Neural crest cell (in vitro differentiated cells): Measurements from ENCODE around the gene CHTF18. TPM values are rescaled to one million over a fixed set of nuclear protein-coding genes. Genes with fewer than 3 reads are reported as not detected.

Experiments
- DNase-seq: peaks from one replicate; pipeline ENCODE4 v3.0.0; 2021; ENCODE audit warnings: low read depth, mixed read lengths, low spot score
- H3K27ac Mint-ChIP-seq: one replicate; pipeline ENCODE4 v1.8.0; 2021; ENCODE audit warnings: mild to moderate bottlenecking, mixed read lengths; ENCODE audit not compliant: unreplicated experiment
- H3K27me3 Mint-ChIP-seq: 2 replicates; pipeline ENCODE4 v1.8.0; 2021; ENCODE audit warnings: low read depth, mild to moderate bottlenecking, mixed read lengths
- H3K36me3 Mint-ChIP-seq: 2 replicates; pipeline ENCODE4 v1.8.0; 2021; ENCODE audit warnings: low read depth, mild to moderate bottlenecking, mixed read lengths
- H3K4me1 Mint-ChIP-seq: 2 replicates; pipeline ENCODE4 v1.8.0; 2021; ENCODE audit warnings: mixed read lengths
- H3K4me3 Mint-ChIP-seq: one replicate; pipeline ENCODE4 v1.8.0; 2021; ENCODE audit warnings: mild to moderate bottlenecking, mixed read lengths
- H3K9me3 Mint-ChIP-seq: 2 replicates; pipeline ENCODE4 v1.8.0; 2021; ENCODE audit warnings: mixed read lengths
- CTCF ChIP-seq: fragments of 200-600 bp; sonication (generic); conservative IDR thresholded peaks from 2 replicates; pipeline ENCODE4 v1.5.0; 2021; ENCODE audit warnings: antibody characterized with exemption, mild to moderate bottlenecking
- total RNA-seq: library from RNA; stranded (reverse); gene quantifications from 2 replicates; pipeline ENCODE4 v1.2.1, GENCODE V29; 2021

The CHTF18 gene
- total RNA-seq, 1 donor from 2014 or later, result 169 TPM

GRCh38 chr16:766008-766819 lies 22.2 kb upstream of the CHTF18 start:
- no peaks in the 10 kb centered on the region for H3K36me3 Mint-ChIP-seq
- DNase-seq, result no peak
- no peaks in the 10 kb centered on the region for H3K27me3 Mint-ChIP-seq
- TF ChIP-seq CTCF, result no peak
- H3K4me1 Mint-ChIP-seq, result no peaks in the 10 kb centered on the region
- no peaks in the 10 kb centered on the region for H3K9me3 Mint-ChIP-seq
- H3K4me3 Mint-ChIP-seq, result no peak overlapping the region
- H3K27ac Mint-ChIP-seq, result peak overlapping the region; percentile 35

GRCh38 chr16:766820-767640 lies 21.4 kb upstream of the CHTF18 start:
- no peaks in the 10 kb centered on the region for H3K9me3 Mint-ChIP-seq
- no peak for DNase-seq
- no peak for TF ChIP-seq CTCF
- no peak overlapping the region for H3K4me3 Mint-ChIP-seq
- no peaks in the 10 kb centered on the region for H3K36me3 Mint-ChIP-seq
- H3K27me3 Mint-ChIP-seq, result no peaks in the 10 kb centered on the region
- H3K27ac Mint-ChIP-seq, result no peak overlapping the region
- H3K4me1 Mint-ChIP-seq, result no peaks in the 10 kb centered on the region

- no peak for DNase-seq
- Mint-ChIP-seq H3K9me3 (no peaks in the 10 kb centered on the region), H3K4me3 (no peak overlapping the region), H3K4me1 (no peaks in the 10 kb centered on the region), H3K27ac (no peak overlapping the region), H3K36me3 (no peaks in the 10 kb centered on the region), H3K27me3 (no peaks in the 10 kb centered on the region)
- no peak for TF ChIP-seq CTCF
Observed at GRCh38 chr16:767743-768235, 20.6 kb upstream of the CHTF18 start.

- Mint-ChIP-seq H3K27ac (no peak overlapping the region), H3K4me3 (no peak overlapping the region), H3K9me3 (no peaks in the 10 kb centered on the region), H3K27me3 (no peaks in the 10 kb centered on the region), H3K4me1 (no peaks in the 10 kb centered on the region), H3K36me3 (no peaks in the 10 kb centered on the region)
- DNase-seq, result no peak
- no peak for TF ChIP-seq CTCF
Observed at GRCh38 chr16:768428-768827, 20.0 kb upstream of the CHTF18 start.

GRCh38 chr16:769184-769784 lies 19.1 kb upstream of the CHTF18 start:
- H3K27ac Mint-ChIP-seq, result no peak overlapping the region
- H3K27me3 Mint-ChIP-seq, result no peaks in the 10 kb centered on the region
- TF ChIP-seq CTCF, result no peak
- H3K36me3 Mint-ChIP-seq, result no peaks in the 10 kb centered on the region
- H3K4me1 Mint-ChIP-seq, result no peaks in the 10 kb centered on the region
- DNase-seq, result no peak
- H3K9me3 Mint-ChIP-seq, result no peaks in the 10 kb centered on the region
- H3K4me3 Mint-ChIP-seq, result no peak overlapping the region
